ENCODE measurements around the gene UBTF.
A peak's percentile ranks its signal among the peaks of the same experiment; 100 is the strongest.

The UBTF gene

GRCh38 chr17:44222112-44222869 is 2.8 kb upstream of the UBTF start:
- Histone ChIP-seq H3K27ac (peak overlapping the region; percentile 29), H3K27me3 (replicated peaks) (no peaks in the 10 kb centered on the region), H3K4me3 (ENCODE audit: low read depth, low read length) (peak overlapping the region; percentile 82), H3K36me3 (replicated peaks) (peaks cover 2% of the 10 kb centered on the region)
- in situ Hi-C loops (cut with HindIII; ENCODE audit: low pct_ligation_motif_present, low sequenced_read_pairs) = no loop called here
- TF ChIP-seq CTCF (IDR thresholded peaks at IDR 0.05; ENCODE audit: low read depth, low read length, missing control alignments) = peak; percentile 18
- DNase-seq = peak; percentile 59

DNA sequence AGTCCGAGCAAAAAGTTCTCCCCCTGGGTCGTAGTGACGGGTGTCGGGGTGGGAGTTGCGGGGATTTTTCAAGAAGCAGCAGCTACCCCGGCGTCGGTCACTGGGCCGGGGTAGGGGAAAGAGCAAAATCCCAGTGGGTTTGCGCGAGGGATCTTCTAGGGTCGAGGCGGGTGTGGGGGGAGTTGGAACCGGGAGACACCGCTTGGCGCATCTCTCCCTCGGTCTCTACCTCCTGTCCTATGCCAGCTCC is 2.3 kb upstream of the UBTF start:
- peak overlapping the region; percentile 82 for H3K4me3 ChIP-seq (ENCODE audit: low read depth, low read length)
- in situ Hi-C loops (cut with HindIII; ENCODE audit: low pct_ligation_motif_present, low sequenced_read_pairs) = no loop called here
- peak overlapping the region; percentile 29 for H3K27ac ChIP-seq
- H3K36me3 ChIP-seq (replicated peaks) = peaks cover 4% of the 10 kb centered on the region
- H3K27me3 ChIP-seq (replicated peaks) = no peaks in the 10 kb centered on the region
- no peak for TF ChIP-seq CTCF (IDR thresholded peaks at IDR 0.05; ENCODE audit: low read depth, low read length, missing control alignments)
- no peak for DNase-seq

GRCh38 chr17:44221084-44221861 is 1.8 kb upstream of the UBTF start:
- no peaks in the 10 kb centered on the region for H3K27me3 ChIP-seq (replicated peaks)
- TF ChIP-seq CTCF (IDR thresholded peaks at IDR 0.05; ENCODE audit: low read depth, low read length, missing control alignments) = no peak
- peak overlapping the region; percentile 29 for H3K27ac ChIP-seq
- peak overlapping the region; percentile 82 for H3K4me3 ChIP-seq (ENCODE audit: low read depth, low read length)
- in situ Hi-C loops (cut with HindIII; ENCODE audit: low pct_ligation_motif_present, low sequenced_read_pairs) = no loop called here
- H3K36me3 ChIP-seq (replicated peaks) = peaks cover 9% of the 10 kb centered on the region
- peak; percentile 73 for DNase-seq

DNA sequence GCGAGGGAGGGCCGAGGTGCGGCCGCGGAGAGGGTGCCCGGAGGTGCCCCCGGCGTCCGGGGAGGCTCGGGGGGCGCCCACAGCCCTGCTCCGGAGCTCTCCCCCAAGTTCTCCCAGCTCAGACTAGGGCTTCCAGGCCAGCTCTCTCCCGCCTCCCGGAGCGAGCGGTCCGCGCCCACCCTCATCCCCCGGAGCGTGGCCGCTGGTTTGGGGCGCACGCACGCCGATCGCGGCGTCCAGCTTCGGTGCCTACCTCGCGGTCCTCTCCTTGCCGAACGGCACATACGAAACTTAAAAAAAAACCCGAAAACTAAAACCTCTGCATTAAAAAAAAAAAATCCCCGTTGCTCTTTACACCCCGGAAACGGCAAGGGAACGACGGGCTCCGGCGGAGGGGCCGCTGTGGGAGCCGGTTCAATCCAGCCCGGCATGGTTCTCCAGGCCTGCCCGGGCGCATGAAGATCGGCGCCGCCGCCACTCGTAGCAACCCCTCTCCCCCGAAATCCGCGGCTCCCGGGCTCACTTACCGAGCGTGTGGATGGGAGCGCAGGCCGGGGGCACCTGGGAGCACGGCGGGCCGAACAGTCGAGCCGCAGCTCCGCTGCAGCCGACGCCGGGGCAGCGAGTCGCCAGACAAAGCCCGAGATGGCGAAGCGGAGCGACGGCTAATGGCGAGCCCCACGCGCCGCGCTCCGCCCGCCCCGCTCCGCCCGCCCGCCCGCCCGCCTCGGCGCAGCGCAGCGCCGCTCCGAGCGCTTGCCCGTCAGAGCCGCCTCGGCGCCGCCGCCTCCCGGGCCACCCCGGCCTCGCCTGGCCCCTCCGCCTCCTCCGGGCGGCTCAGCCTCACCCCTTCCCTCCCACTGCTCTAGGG is 973 bp upstream of the UBTF start:
- no peak for DNase-seq
- H3K27me3 ChIP-seq (replicated peaks) = no peaks in the 10 kb centered on the region
- H3K27ac ChIP-seq = peak overlapping the region; percentile 74
- TF ChIP-seq CTCF (IDR thresholded peaks at IDR 0.05; ENCODE audit: low read depth, low read length, missing control alignments) = no peak
- in situ Hi-C loops (cut with HindIII; ENCODE audit: low pct_ligation_motif_present, low sequenced_read_pairs) = no loop called here
- peaks cover 18% of the 10 kb centered on the region for H3K36me3 ChIP-seq (replicated peaks)
- peak overlapping the region; percentile 82 for H3K4me3 ChIP-seq (ENCODE audit: low read depth, low read length)

DNA sequence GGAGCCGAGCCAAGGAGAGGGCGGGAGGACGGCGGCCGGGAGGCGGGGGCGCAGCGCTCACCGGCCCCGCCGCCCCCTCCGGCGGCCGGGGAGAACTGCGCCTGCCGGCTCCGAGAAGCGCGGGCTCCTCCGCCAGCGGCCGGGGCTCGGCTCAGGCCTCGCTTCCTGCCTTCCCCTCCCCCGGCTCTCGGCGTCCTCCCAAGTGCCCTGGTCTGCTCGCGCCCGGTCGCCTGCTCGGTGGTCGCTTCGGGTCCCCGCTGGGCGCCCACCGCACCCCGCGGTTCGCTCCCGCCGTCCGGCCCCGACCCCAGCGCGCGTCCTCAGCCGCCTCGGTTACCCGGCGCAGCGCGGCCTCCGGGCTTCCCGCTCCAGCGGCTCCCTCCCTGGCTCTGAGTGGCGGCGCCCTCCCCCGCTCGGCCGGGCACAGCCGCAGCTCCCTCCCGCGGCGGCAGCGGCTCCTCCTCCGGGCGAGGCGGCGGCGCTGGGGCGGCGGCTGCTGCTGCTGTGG is 313 bp downstream of the UBTF start:
- Histone ChIP-seq H3K27ac (peak overlapping the region; percentile 86), H3K27me3 (replicated peaks) (no peaks in the 10 kb centered on the region), H3K36me3 (replicated peaks) (peaks cover 30% of the 10 kb centered on the region), H3K4me3 (ENCODE audit: low read depth, low read length) (peak overlapping the region; percentile 82)
- DNase-seq = no peak
- in situ Hi-C loops (cut with HindIII; ENCODE audit: low pct_ligation_motif_present, low sequenced_read_pairs) = no loop called here
- TF ChIP-seq CTCF (IDR thresholded peaks at IDR 0.05; ENCODE audit: low read depth, low read length, missing control alignments) = peak; percentile 25

Measured in brain microvascular endothelial cell (primary cell).